Frontal cortex (tissue), 4 donors: ENCODE measurements around the gene TVP23A. TPM values are rescaled to one million over a fixed set of nuclear protein-coding genes. Genes with fewer than 3 reads are reported as not detected.
A peak's percentile ranks its signal among the peaks of the same experiment; 100 is the strongest.
"Not testable (repeated sequence)": the region's sequence is repeated elsewhere in the genome, so short reads cannot be mapped to it uniquely, and the experiment has no call there.

Experiments used
- DNase-seq, 2 donors: peaks; one replicate each; pipeline ENCODE4 v3.0.0; 2012; ENCODE audit warnings: low spot score in 2 of 2
- FAIRE-seq: peaks from 2 replicates; lab custom pipeline; 2012; peaks lifted over from hg19 to GRCh38; lab: Jason Lieb, UNC
- total RNA-seq: library from RNA; depleted of rRNA; stranded (reverse); fragments of >200 nt; gene quantifications from one replicate; pipeline ENCODE4 v1.2.3, GENCODE V29; 2014
- donor health status: control.
- donor health status: control.
- donor health status: control.

Gene TVP23A
- total RNA-seq, 1 donor from 2014 or later = 17.5 TPM

DNA sequence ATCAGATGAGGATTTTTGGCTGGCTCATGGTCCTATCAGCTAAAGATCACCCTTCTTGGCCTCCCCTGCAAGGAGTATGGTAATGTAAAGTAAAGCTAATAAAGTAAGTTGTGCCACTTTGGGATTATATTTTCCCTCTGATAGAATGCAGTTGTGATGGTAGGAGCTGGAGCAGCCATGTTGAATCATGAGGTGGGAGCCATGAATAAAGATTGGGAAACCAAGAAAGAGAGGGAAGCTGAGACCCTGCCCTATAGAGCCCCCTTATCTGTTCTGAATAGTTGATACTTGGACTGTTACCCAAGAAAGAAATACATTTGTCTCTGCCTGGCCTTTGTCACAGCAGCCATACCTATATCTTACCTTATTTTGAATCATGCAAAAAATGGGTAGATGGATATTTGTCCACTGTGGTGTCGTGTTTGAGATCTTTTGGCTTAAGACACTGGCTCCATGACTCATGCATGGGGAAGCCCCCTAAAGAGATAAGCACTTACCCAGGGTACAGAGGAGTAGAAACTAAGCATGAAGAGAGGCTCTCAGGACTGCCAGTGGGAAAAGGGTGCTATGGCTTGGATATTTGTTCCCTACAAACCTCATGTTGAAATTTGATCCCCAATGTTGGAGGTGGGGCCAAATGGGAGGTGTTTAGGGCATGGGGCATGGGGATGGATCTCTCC, 17.7 kb upstream of the TVP23A start:
- no peak for FAIRE-seq

DNA sequence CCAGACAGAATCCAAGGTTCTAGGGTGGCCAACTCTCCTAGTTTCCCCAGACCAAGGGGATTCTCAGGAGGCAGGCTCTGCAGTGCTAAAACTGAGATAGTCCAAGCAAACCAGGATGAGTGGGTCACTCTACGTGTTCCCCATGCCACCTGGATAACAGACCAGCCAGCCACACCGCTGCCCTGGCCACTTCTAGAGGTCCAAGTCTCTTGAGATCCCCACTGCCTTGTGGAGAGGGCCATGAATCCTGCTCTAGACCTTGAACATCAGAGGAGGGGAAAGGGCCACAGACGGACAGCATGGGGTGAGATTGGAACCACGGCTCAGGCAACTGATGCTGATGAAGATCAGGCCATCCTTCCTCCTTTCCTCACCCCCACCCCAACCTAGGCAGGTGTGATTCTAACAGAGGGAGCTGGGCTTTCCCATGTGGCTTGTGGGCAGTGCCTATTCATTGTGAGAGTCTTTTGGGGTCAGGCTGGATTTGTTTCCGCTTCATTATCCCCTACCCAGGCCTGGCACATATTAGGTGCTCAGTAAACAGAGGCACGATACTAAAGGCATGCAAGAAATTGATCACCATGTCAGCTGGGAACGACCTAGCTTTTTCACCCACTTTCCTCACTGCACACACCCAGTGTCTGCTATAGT, 16.8 kb upstream of the TVP23A start:
- DNase-seq = no peak
- FAIRE-seq = no peak

More for the DNA sequence above, 17.7 kb upstream of the TVP23A start:
- DNase-seq = no peak

DNA sequence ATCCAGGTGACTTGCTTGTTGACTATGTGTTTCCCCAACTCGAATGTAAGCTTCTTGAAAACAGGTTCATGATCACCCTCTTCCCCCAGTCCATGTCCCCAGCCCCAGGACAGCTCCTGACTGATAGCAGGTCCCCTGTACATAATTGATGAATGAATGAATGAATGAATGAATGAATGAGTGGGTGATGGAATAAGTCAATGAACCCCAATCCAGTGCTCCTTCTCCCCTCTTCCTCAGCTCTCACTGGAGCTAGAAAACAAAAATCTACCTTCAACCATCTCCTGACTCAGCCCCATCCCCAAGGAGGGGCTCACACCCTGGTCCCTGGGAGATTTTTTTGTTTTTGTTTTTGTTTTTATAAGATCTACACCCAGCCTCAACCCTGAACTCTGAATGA, 16.2 kb upstream of the TVP23A start:
- no peak for DNase-seq
- FAIRE-seq = no peak

DNA sequence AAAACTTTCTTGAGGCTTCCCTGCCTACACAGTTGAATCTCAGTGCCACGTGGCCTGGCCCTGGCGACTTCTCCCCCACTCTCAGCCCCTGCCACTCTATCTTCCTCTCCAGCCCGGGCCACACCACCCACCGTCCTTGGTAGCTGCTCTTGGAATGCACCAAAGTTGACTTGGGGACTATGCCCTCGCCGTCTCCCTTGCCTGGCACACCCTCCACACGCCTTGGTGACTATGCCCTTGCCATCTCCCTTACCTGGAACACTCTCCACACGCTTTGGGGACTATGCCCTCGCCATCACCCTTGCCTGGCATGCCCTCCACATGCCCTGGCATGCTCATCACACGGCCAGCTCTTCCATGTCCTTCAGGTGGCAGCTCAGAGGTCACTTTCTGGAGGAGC, 15.5 kb upstream of the TVP23A start:
- DNase-seq (no peak), FAIRE-seq (no peak)

DNA sequence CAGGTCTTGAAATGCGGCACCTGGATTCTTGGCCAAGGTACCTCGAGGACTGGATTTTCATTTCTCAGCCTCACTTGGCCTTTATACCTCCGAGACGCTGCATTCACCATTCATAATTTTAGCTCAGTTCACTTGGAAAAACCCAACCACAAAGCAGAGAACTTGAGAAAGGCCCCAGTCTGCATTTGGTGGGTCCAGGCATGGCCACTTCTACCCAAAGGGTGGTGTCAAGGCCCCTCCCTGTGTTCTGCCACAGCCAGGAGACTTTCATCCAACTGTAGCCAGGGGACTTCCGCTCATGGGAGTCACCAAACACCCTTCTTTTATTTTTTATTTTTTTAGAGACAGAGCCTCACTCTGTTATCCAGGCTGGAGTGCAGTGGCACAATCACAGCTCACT, 14.7 kb upstream of the TVP23A start:
- DNase-seq = no peak
- no peak for FAIRE-seq

DNA sequence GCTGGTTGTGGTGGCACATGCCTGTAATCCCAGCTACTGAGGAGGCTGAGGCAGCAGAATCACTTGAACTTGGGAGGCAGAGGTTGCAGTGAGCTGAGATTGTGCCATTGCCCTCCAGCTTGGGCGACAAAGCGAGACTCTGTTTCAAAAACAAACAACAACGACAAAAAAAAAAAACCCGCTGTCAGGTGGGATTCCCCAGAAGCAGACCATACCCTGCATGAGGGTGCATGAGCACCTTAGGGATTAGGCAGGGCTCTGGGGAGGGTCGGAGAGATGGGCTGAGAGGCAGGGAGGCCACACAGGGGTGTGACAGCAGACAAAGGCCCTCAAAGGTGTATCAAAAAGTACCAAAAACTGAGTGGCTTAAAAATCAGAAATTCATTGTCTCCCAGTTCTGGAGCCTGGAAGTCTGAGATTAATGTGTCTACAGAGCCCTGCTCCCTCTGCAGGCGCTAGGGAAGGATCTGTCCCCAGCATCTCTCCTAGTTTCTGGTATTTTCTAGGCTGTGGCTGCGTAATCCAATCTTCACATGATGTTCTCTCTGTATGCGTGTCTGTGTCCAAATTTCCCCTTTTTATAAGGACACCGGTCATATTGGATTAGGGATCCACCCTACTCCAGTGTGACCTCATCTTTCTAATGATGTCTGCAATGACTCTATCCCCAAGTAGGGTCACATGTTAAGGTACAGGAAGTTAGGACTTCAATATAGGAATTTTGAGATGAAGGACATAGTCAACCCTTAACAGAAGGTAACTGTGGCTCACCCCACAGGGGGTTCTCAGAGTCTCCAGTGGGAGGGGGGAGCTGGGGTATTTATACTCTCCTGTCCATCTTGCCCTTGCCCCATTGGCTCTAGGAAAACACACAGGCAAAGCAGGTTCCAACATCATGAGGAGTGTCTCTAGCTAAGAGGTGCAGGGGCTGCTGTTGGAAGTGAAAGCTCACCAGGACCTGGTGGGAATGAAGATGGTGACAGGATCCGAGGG, 13.6 kb upstream of the TVP23A start:
- no peak for DNase-seq
- FAIRE-seq = no peak

DNA sequence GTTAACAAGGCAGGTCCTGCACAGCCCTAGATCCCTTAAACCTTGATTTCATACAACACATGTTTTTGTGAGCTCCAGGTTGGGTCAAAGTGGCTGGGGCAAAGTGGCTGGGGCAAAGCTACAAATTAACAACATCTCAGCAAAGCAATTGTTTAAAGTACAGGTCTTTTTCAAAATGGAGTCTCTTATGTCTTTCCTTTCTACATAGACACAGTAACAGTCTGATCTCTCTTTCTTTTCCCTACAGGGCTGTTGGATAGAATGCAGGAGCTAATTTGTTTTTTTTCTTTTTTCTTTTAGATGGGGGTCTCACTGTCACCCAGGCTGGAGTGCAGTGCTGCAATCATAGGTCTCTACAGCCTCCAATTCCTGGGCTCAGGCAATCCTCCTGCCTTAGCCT, 11.6 kb upstream of the TVP23A start:
- FAIRE-seq, DNase-seq: not testable (repeated sequence)

DNA sequence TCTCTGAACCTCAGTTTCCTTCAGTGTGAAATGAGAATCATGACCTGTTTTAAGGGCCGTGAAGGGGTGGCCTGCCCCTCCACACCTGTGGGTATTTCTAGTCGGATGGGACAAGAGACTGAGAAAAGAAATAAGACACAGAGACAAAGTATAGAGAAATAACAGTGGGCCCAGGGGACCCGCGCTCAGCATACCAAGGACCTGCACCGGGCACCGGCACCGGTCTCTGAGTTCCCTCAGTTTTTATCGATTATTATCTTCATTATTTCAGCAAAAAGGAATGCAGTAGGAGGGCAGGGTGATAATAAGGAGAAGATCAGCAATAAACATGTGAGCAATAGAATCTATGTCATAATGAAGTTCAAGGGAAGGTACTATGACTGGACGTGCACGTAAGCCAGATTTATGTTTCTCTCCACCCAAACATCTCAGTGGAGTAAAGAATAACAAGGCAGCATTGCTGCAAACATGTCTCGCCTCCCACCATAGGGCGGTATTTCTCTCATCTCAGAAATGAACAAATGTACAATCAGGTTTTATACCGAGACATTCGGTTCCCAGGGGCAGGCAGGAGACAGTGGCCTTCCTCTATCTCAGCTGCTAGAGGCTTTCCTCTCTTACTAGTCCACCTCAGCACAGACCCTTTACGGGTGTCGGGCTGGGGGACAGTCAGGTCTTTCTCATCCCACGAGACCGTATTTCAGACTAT, 10.9 kb upstream of the TVP23A start:
- FAIRE-seq = not testable (repeated sequence)

DNA sequence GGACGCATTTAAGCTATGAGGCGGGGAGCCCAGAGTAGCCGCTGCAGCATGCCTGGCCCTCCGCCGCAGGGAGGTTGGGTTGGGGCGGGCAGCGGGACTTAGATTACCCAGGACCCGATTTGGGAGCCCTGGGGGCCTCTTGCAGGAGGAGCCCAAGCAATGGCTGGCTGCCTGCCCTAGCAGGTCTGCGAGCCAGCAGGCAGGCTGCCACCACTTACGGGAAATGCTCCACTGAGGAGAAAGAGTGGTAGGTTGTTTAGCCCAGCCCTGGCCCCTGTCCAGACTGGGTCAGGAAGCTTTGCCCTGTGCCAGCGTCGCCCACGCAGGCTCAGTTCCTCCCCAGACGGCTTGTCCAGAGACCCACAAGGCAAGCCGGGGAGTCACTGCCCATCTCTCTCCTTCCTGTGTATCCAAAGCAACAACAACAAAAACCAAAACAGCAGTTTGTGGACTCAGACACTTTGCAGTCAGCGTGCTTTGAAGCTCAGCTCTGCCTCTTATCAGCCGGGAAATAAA, 10.3 kb upstream of the TVP23A start:
- DNase-seq (peak; percentile 46 to 80), FAIRE-seq (no peak)

More for the DNA sequence above, 10.9 kb upstream of the TVP23A start:
- DNase-seq = not testable (repeated sequence)

DNA sequence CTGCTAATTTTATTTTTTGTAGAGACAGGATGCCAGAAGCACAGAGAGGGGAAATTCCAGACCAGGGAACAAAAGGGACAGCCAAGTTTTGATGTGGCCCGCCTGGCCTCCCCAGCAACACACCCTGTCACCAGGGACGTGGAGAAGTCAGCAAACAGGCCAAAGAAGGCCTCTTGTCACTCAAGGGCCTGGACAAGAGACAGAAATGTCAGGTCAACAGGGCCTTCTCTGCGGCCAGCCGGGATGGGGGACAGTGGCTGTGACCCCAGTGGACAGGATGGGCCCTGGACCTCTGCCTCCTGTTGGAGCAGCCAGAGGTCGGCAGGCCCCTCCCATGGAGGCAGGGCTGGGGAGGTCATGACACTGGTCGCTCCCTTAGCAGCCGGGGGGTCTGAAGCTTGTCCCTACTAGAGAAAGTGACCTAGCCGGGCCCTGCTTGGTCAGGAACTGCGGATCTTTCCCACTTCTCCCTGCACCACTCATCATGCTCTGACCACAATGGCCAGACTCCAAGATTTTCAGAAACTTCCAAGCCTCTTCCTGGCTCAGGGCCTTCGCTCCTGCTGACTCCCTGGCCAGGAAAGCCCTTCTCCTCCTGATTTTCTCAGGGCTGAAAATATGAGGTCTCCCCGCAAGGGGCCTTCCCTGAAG, 9.2 kb upstream of the TVP23A start:
- peak in 1 of 2 donors; percentile 44 for DNase-seq
- FAIRE-seq = no peak

DNA sequence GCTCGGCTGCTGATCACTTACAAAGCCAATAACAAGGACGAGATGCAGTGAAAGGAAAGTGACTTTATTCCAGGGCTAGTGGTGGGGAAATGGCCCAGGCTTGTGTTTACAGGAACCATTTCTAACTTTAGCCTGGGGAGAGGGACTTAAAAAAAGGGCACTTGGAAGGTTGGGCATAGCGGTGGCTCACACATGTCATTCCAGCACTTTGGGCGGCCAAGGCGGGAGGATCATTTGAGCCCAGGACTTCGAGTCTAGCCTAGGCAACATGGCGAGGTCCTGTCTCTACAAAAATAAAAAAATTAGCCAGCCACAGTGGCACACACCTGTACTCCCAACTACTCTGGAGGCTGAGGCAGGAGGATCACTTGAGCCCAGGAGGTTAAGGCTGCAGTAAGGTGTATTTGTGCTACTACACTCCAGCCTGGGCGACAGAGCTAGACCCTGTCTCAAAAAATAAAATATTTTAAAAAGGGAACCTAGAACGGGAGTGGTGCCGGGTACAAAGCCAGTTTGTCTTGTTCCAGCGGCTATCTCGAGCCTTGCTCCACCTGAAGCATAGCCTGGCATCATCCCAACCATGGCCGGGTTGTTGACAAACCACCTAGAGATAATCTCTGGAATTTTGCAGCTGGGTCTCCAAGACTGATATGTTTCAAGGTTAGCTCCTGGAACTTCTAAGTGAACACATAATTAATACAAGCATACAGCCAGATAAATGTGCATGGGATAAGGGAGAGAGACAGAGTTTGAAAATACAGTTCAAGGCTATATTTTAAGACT, 5.7 kb upstream of the TVP23A start:
- FAIRE-seq (no peak), DNase-seq (no peak)

DNA sequence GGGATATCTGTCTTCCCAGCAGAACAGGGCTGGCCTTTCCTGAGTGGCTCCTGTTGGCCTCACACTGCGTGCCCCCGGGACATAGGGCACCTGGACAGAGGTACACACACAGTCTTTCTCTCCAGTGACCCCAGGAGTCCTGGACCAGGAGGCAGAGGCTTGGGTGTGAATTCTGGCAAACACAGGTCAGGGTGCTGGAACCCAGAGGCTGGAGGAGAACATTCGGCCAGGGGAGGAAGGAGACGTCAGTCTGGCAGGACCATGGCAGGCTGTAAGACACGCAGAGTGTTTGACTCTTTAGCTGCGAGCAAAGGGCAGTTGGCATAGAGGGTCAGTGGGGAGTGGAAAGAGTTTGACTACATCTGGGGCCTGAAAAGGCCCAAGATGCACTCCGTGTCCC, 4.1 kb upstream of the TVP23A start:
- DNase-seq (no peak), FAIRE-seq (no peak)

DNA sequence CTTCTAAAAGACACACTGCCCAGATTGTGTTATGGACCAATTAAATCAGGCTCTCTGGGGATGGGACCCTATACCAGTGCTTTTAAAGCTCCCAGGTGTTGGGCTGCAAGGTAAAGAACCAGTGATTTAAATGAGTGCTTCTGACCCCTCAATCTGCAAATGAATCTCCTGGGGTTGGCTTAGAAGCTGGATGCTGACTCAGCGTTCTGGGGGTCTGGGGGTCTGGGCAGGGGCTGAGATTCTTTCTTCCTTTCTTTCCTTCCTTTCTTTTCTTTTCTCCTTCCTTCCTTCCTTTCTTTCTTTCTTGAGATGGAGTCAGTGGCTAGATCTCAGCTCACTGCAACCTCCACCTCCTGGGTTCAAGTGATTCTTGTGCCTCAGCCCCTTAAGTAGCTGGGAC, 2.0 kb upstream of the TVP23A start:
- DNase-seq (no peak), FAIRE-seq (no peak)

DNA sequence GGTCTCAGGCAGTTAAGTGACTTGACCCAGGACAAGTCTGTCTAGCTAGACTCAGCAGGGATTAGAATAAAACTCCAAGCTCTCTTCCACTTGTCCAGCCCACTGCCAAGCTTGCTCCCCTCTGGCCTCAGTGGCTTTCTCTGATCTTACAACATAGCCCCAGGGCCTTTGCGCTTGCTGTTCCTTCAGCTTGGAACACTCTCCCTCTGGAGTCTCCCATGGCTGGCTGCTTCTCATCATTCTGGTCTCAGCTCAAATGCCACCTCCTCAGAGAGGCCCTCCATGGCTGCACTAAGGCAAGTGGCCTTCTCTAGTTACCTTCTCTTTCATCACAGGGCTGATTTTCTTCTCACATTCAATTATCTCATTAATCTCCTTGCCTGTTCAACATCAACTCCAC, 1.1 kb downstream of the TVP23A start:
- FAIRE-seq = no peak

DNA sequence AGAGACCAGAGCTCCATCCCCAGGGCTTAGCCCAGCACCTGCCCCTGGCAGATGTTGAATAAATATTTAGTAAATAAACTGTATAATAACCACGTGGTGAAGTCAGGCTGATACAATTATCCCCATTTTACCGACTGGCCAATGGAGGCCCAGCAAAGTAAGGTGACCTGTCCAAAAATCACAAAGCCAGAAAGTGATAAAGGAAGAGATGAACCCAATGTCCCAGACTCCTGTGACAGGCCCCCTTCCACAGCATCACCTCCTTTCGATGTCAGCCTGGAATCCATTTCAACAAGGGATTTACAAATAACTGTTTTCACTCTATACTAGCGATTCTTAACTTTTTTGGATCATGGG, 5.5 kb downstream of the TVP23A start:
- FAIRE-seq (no peak), DNase-seq (no peak)

More for the DNA sequence above, 1.1 kb downstream of the TVP23A start:
- DNase-seq = no peak

DNA sequence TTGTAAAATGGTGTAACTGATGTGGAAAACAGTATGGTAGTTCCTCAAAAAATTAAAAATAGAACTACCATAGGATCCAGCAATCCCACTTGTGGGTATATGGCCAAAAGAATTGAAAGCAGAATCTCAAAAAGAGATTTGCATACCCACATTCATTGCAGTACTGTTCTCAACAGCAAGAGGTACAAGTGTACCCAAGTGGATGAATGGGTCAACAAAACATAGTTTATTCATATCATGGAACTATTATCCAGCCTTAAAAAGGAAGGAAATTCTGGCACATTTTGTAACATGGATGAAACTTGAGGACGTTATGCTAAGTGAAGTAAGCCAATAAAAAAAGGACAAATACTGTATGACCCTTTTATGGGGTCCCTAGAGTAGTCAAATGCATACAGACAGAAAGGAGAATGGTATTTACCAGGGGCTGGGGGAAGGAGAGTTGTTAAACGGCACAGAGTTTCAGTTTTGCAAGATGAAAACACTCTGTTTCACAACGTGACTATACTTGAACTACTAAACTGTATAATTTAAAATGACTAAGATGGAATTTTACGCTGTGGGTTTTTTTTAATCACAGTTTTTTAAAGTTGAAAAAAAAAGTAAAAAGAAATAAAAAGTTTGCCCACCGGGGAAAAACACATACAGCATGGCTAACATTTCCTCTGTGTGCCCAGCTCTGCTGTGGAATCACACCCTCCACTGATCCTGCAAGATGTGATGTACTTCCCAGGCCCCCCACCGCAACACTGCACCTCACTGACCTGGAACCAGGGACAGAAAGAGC, 6.1 kb downstream of the TVP23A start:
- no peak for FAIRE-seq
- no peak for DNase-seq

DNA sequence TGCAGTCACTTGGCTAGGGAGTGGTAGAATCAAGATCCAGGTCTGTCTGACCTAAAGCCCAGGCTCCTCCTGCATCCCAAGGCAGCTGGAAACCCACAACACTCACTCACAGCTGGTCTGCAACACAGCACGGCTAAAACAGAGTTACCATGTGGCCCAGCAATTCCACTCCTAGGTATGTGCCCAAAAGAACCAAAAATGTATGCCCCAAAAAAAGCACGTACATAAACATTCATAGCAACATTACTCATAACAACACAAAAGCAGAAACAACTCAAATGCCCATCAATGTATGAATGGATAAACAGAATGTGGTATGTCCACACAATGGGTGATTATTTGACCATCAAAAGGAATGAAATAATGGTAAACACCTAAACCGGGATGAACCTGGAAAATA, 8.9 kb downstream of the TVP23A start:
- no peak for FAIRE-seq
- no peak for DNase-seq

DNA sequence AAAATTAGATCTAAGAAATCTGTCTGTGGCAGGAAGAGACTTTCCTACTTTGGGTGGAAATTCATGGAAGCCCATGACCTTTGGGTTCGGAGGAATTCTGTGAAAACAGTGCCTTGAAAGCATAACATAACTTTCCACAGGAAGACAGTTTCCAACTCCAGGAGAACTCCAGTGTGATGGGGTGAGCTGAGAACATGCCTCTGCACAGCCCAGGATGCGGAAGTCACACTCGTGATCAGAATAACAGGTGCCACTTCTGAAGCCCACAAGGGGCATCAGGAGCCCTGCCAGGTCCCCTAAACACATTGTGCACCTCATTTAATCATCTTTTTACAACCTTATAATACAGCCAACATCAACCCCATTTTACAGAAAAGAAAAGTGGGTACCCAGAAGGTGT, 9.7 kb downstream of the TVP23A start:
- no peak for FAIRE-seq
- no peak for DNase-seq
